HG03135 (cell line): ENCODE data around the gene UXS1.
"Not testable (repeated sequence)": the region's sequence is repeated elsewhere in the genome, so short reads cannot be mapped to it uniquely, and the experiment has no call there.

ENCODE experiments used
- ATAC-seq: cut with Tn5 transposase; IDR thresholded peaks from one replicate; pipeline ENCODE4 v1.9.1; 2021; ENCODE audit warnings: mild to moderate bottlenecking, moderate library complexity; ENCODE audit not compliant: unreplicated experiment

The UXS1 gene

GRCh38 chr2:106193977-106194778 is at the start of gene UXS1:
UXS1 (minus strand) TSS chr2:106194301; CDS start chr2:106194241, 60 bp downstream.
- ATAC-seq: peak; percentile 65

GRCh38 chr2:106239491-106239890 is 45.4 kb upstream of the UXS1 start:
- ATAC-seq: not testable (repeated sequence)

GRCh38 chr2:106235392-106235791 is 41.3 kb upstream of the UXS1 start:
- not testable (repeated sequence) for ATAC-seq

GRCh38 chr2:106233350-106233706 is 39.2 kb upstream of the UXS1 start:
- no peak for ATAC-seq

GRCh38 chr2:106232638-106233349 is 38.7 kb upstream of the UXS1 start:
- ATAC-seq: no peak

GRCh38 chr2:106223347-106223746 is 29.2 kb upstream of the UXS1 start:
- no peak for ATAC-seq

GRCh38 chr2:106222057-106222456 is 28.0 kb upstream of the UXS1 start:
- ATAC-seq: not testable (repeated sequence)

- ATAC-seq: no peak
Observed at GRCh38 chr2:106219813-106220212, 25.7 kb upstream of the UXS1 start.

- ATAC-seq: not testable (repeated sequence)
Observed at GRCh38 chr2:106219157-106219556, 25.1 kb upstream of the UXS1 start.

- ATAC-seq: no peak
Observed at GRCh38 chr2:106208874-106209273, 14.8 kb upstream of the UXS1 start.

- ATAC-seq: no peak
Observed at GRCh38 chr2:106208399-106208798, 14.3 kb upstream of the UXS1 start.

GRCh38 chr2:106207246-106207645 is 13.1 kb upstream of the UXS1 start:
- ATAC-seq: no peak

- no peak for ATAC-seq
Observed at GRCh38 chr2:106205488-106205887, 11.4 kb upstream of the UXS1 start.

- ATAC-seq: not testable (repeated sequence)
Observed at GRCh38 chr2:106204551-106204950, 10.4 kb upstream of the UXS1 start.

GRCh38 chr2:106201661-106202060 is 7.6 kb upstream of the UXS1 start:
- no peak for ATAC-seq

GRCh38 chr2:106197878-106198277 is 3.8 kb upstream of the UXS1 start:
- ATAC-seq: no peak

GRCh38 chr2:106195981-106196380 is 1.9 kb upstream of the UXS1 start:
- no peak for ATAC-seq

GRCh38 chr2:106195456-106195855 is 1.4 kb upstream of the UXS1 start:
- ATAC-seq: no peak

GRCh38 chr2:106193690-106193976 is 468 bp downstream of the UXS1 start:
- no peak for ATAC-seq

GRCh38 chr2:106192752-106193689 is 1.1 kb downstream of the UXS1 start:
- peak; percentile 43 for ATAC-seq

- no peak for ATAC-seq
Observed at GRCh38 chr2:106191511-106192016, 2.5 kb downstream of the UXS1 start.
